ENCODE measurements around the gene AGAP1.

The AGAP1 gene

DNA sequence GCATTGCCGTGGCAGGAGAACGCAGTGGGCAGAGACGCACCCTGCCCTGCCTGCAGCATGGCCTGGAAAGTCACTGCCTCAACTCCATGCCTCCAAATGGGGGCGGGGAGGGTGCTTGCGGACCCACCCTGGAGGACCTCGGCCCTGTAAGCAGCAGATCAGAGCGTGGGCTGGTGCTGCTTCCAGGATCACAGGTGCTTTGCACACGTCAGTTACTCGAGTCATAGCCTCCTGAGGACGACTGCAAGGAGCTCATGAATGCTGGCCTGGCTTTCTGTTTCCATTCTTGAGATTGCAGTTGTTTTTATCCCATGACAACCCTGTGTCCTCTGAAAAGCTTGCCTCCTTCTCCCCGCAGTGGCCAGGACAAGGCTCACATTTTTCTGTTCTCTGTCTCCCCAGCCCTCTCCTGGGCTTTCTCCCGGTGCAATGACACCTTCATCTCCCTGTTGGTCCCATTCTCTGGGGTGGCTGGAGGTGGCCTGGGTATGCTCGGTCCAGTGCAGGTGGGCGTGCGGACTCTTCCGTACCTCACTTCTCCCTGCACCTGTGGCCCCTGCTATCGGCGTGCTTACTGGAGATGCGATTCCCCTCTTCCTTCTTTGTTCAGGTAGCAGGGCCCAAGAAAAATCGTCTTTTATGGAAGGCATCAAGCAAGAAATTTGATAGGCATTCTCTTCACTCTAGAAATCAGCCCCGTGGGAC, 466.3 kb downstream of the AGAP1 start:
- no peak for DNase-seq

- no peak for DNase-seq
Measured at GRCh38 chr2:235960716-235961640, 467.1 kb downstream of the AGAP1 start.

GRCh38 chr2:235961711-235962110, 467.9 kb downstream of the AGAP1 start:
- no peak for DNase-seq

DNA sequence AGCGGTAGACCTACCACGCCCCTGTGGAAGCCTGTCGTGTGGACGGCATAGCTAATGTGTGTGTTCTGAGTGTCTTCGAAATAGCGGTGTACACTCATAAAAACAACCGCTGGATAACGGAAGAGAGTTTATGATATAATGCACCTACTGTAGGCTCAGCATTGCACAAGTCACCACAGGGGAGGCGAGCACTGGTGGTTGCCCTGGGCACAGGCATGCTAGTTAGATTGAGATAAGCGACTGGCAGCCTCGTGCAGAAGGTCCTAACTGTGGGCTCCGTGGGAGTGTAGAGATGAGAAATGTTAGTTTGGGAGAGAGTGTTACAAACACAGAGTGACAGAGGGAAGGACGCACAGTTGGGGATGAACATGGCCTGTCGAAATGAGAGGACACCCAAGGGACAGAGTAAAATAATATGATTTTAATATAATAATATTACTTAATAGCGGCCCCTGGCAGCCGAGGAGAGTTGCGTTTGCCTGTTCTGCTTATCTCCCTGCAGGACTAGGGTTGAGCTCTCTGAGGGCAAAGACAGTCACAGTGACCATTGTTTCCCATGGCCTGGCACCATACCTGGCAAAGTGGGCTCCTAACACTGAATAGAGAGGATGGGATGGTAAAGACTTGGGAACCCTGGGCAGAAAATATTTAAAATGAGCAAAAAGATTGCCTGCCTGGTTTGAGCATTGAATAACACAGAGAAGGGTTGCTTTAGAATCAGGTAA, 470.2 kb downstream of the AGAP1 start:
- no peak for DNase-seq

GRCh38 chr2:235964787-235965390, 471.0 kb downstream of the AGAP1 start:
- DNase-seq, result no peak

DNA sequence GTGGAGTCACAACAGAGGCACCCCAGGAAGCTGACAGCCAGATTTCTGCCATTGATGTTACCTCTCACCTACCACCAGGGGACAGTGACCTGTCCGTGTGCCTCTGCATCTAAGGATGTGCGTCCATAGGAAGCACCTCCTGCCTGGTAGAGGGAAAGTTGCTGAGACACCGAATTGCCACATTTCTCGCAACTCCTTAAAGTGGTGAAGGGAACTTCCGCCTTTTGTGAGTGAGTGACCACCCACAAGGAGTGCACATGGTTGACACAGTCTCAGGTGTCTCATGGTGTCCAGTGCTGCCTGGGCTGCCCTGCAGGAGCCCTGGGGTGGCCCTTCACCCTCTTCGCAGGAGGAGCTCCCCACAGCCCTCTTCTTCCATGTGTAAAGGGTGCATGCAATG, 472.6 kb downstream of the AGAP1 start:
- no peak for DNase-seq

GRCh38 chr2:235966932-235967757, 473.3 kb downstream of the AGAP1 start:
- no peak for DNase-seq

GRCh38 chr2:235968155-235968554, 474.3 kb downstream of the AGAP1 start:
- no peak for DNase-seq

GRCh38 chr2:235968616-235969324, 474.9 kb downstream of the AGAP1 start:
- no peak for DNase-seq

DNA sequence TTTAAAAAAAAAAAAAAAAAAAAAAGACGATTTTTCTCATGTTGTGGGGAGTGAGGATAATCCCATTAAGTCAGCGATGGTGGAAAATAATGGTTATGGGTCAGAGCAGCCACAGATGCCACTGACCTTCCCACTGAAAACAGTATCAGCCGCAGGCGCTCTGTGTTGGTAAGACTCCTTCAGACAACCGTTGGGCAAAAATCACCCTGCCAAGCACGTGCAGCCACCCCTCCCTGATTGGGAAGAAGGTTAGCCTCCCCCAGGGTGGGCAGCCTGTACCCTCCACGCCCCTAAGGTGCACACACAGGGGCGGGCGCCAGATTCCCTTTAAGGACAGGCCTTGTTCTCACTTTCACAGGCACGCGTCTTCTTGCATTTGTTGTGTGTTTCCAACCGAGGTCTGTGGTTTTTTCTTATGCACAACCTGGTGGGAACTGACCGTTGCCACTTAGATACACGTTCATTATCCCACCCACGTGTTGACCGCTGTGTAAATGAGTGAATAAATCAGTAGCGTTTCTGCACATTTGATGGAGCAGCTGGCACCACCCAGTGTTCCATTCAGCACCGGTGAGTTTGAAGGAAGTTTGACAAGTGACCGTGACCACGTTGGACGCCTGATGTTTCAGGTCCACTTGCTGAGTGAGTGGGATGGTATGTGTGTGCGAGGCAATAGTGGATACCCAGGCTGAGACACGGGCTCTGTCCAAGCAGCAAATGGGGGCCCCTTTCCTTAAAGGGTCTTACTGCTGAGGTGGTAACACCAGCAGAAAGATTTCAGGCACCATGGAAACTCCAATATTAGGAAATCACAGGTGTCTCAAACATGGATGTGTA, 476.6 kb downstream of the AGAP1 start:
- no peak for DNase-seq

GRCh38 chr2:235976516-235976915, 482.7 kb downstream of the AGAP1 start:
- no peak for DNase-seq

- DNase-seq, result no peak
Measured at GRCh38 chr2:235976956-235977355, 483.1 kb downstream of the AGAP1 start.

- no peak for DNase-seq
Measured at GRCh38 chr2:235977445-235977844, 483.6 kb downstream of the AGAP1 start.

DNA sequence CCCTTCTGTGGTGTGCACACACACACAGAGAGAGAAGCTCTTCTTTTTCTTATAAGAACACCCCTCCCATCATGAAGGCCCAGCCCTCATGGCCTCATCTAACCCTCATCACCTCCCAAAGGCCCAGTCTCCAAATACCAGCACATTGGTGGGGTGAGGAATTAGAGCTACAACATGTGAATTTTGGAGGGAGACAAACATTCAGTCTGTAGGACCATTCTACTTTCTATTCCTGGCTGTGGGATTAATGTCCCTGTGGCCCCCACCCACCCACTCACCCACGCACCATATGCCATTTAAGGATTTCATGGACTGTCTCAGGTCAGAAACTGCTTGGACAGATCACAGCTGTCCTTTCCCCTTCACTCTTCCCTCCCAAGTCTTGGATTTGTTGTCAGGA, 484.2 kb downstream of the AGAP1 start:
- DNase-seq, result no peak

GRCh38 chr2:235979037-235979436, 485.2 kb downstream of the AGAP1 start:
- no peak for DNase-seq

- DNase-seq, result no peak
Measured at GRCh38 chr2:235979753-235980435, 486.1 kb downstream of the AGAP1 start.

- no peak for DNase-seq
Measured at GRCh38 chr2:235981631-235982030, 487.8 kb downstream of the AGAP1 start.

DNA sequence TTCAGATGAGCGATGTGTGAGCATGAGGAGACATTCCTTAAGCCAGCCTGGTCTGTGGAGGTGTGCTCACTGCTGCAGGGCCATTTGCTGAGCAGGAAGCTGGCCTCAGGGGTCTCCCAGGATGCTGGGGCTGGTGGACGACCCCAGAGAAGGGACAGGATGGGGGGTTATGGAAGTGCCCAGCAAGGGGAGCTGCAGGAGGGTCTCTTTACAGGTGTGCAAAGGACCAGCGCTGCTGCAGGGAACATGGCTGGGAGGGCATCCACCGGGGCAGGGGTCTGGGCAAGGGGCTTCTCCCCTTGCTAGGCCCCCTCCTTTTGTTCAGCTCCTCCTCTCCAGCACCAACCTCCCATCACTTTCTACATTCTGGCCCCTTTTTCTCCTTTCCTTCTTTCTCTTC, 489.2 kb downstream of the AGAP1 start:
- DNase-seq, result no peak

- no peak for DNase-seq
Measured at GRCh38 chr2:235984552-235984951, 490.7 kb downstream of the AGAP1 start.

DNA sequence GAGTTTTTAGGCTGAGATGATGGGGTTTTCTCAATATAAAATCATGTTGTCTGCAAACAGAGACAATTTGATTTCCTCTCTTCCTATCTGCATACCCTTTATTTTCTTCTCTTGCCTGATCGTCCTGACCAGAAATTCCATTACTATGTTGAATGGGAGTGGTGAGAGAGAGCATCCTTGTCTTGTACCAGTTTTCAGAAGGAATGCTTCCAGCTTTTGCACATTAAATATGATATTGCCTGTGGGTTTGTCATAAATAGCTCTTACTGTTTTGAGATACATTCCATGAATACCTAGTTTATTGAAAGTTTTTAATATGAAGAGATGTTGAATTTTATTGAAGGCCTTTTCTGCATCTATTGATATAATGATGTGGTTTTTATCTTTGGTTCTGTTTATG, 492.5 kb downstream of the AGAP1 start:
- no peak for DNase-seq
